ENCODE measurements around the gene ATXN1.

The ATXN1 gene

GRCh38 chr6:16498957-16499356 is 262.3 kb downstream of the ATXN1 start:
- H3K27ac ChIP-seq = no peak overlapping the region
- H2AFZ ChIP-seq = no peak overlapping the region
- no peak for TF ChIP-seq CTCF (IDR thresholded peaks at IDR 0.05)
- no peaks in the 10 kb centered on the region for H3K9me3 ChIP-seq (ENCODE audit: control insufficient read depth, low read length)
- no peaks in the 10 kb centered on the region for H3K4me1 ChIP-seq
- no peaks in the 10 kb centered on the region for H3K79me2 ChIP-seq
- no peak overlapping the region for H3K4me3 ChIP-seq (ENCODE audit: low read depth, low read length)
- H3K27me3 ChIP-seq (ENCODE audit: control insufficient read depth, insufficient read depth, low read length) = no peaks in the 10 kb centered on the region
- no peak overlapping the region for H3K4me2 ChIP-seq (ENCODE audit: low read length)
- no peaks in the 10 kb centered on the region for H3K36me3 ChIP-seq (ENCODE audit: control insufficient read depth, insufficient read depth, low read length)
- no peak overlapping the region for H3K9ac ChIP-seq

GRCh38 chr6:16498237-16498636 is 263.0 kb downstream of the ATXN1 start:
- no peaks in the 10 kb centered on the region for H3K4me1 ChIP-seq
- no peak overlapping the region for H3K27ac ChIP-seq
- no peak overlapping the region for H3K9ac ChIP-seq
- no peak for TF ChIP-seq CTCF (IDR thresholded peaks at IDR 0.05)
- H3K4me2 ChIP-seq (ENCODE audit: low read length) = no peak overlapping the region
- no peaks in the 10 kb centered on the region for H3K36me3 ChIP-seq (ENCODE audit: control insufficient read depth, insufficient read depth, low read length)
- H3K79me2 ChIP-seq = no peaks in the 10 kb centered on the region
- no peak overlapping the region for H3K4me3 ChIP-seq (ENCODE audit: low read depth, low read length)
- H3K9me3 ChIP-seq (ENCODE audit: control insufficient read depth, low read length) = no peaks in the 10 kb centered on the region
- H3K27me3 ChIP-seq (ENCODE audit: control insufficient read depth, insufficient read depth, low read length) = no peaks in the 10 kb centered on the region
- no peak overlapping the region for H2AFZ ChIP-seq

GRCh38 chr6:16496991-16497801 is 264.1 kb downstream of the ATXN1 start:
- H3K4me3 ChIP-seq (ENCODE audit: low read depth, low read length) = no peak overlapping the region
- H2AFZ ChIP-seq = no peak overlapping the region
- H3K27ac ChIP-seq = no peak overlapping the region
- H3K4me2 ChIP-seq (ENCODE audit: low read length) = no peak overlapping the region
- no peaks in the 10 kb centered on the region for H3K27me3 ChIP-seq (ENCODE audit: control insufficient read depth, insufficient read depth, low read length)
- H3K79me2 ChIP-seq = no peaks in the 10 kb centered on the region
- no peaks in the 10 kb centered on the region for H3K36me3 ChIP-seq (ENCODE audit: control insufficient read depth, insufficient read depth, low read length)
- H3K9me3 ChIP-seq (ENCODE audit: control insufficient read depth, low read length) = no peaks in the 10 kb centered on the region
- no peak for TF ChIP-seq CTCF (IDR thresholded peaks at IDR 0.05)
- no peaks in the 10 kb centered on the region for H3K4me1 ChIP-seq
- H3K9ac ChIP-seq = no peak overlapping the region

- Histone ChIP-seq H3K27me3 (ENCODE audit: control insufficient read depth, insufficient read depth, low read length) (no peaks in the 10 kb centered on the region), H3K9me3 (ENCODE audit: control insufficient read depth, low read length) (no peaks in the 10 kb centered on the region), H3K9ac (no peak overlapping the region), H3K4me2 (ENCODE audit: low read length) (no peak overlapping the region), H2AFZ (no peak overlapping the region), H3K27ac (no peak overlapping the region), H3K4me3 (ENCODE audit: low read depth, low read length) (no peak overlapping the region), H3K4me1 (no peaks in the 10 kb centered on the region), H3K36me3 (ENCODE audit: control insufficient read depth, insufficient read depth, low read length) (no peaks in the 10 kb centered on the region), H3K79me2 (no peaks in the 10 kb centered on the region)
- TF ChIP-seq CTCF (IDR thresholded peaks at IDR 0.05) = no peak
Measured at GRCh38 chr6:16496210-16496609, 265.1 kb downstream of the ATXN1 start.

- no peaks in the 10 kb centered on the region for H3K36me3 ChIP-seq (ENCODE audit: control insufficient read depth, insufficient read depth, low read length)
- H3K27ac ChIP-seq = no peak overlapping the region
- H3K4me1 ChIP-seq = no peaks in the 10 kb centered on the region
- no peak overlapping the region for H2AFZ ChIP-seq
- no peaks in the 10 kb centered on the region for H3K79me2 ChIP-seq
- H3K9me3 ChIP-seq (ENCODE audit: control insufficient read depth, low read length) = no peaks in the 10 kb centered on the region
- H3K9ac ChIP-seq = no peak overlapping the region
- H3K4me2 ChIP-seq (ENCODE audit: low read length) = no peak overlapping the region
- H3K27me3 ChIP-seq (ENCODE audit: control insufficient read depth, insufficient read depth, low read length) = no peaks in the 10 kb centered on the region
- H3K4me3 ChIP-seq (ENCODE audit: low read depth, low read length) = no peak overlapping the region
- no peak for TF ChIP-seq CTCF (IDR thresholded peaks at IDR 0.05)
Measured at GRCh38 chr6:16494793-16495192, 266.5 kb downstream of the ATXN1 start.
